A673 (cell line): ENCODE data around the gene LRTM2.

ENCODE experiments used
- EZH2 ChIP-seq: fragments of 200-600 bp; sonication (generic); IDR thresholded peaks from 2 replicates; pipeline ENCODE4 v1.6.1; 2017; ENCODE audit warnings: borderline replicate concordance, low read depth, mild to moderate bottlenecking, mixed read lengths, antibody characterized with exemption, low read length; ENCODE audit not compliant: poor library complexity, severe bottlenecking
- TF ChIP-seq, protein P1 (sequence below): fragments of 300-800, 200-600 bp; sonication (generic); conservative IDR thresholded peaks from 2 replicates; pipeline ENCODE4 v1.5.1; 2017; ENCODE audit warnings: low read depth, mild to moderate bottlenecking, antibody characterized with exemption, low read length, moderate library complexity, mixed read lengths

DNA sequence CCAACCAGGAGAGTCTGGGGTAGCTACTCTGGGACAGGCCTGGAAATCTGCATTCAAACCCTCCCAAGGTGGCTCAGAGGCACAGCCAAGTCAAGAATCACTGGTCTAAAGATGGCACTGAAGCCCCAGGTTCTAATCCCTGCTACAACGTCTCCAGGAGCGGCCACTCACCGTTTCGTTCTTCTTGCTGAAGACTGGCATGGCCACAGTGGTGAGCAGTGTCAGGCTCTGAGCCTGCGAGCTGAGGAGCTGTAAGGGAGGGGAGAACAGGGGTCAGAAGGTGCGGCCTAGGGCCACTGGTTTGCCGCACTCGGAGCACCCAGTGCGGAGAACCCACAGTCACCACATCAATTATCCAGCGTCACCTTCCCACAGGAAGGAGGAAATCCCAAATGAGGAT, 59.3 kb downstream of the LRTM2 start:
- TF ChIP-seq, protein P1, sequence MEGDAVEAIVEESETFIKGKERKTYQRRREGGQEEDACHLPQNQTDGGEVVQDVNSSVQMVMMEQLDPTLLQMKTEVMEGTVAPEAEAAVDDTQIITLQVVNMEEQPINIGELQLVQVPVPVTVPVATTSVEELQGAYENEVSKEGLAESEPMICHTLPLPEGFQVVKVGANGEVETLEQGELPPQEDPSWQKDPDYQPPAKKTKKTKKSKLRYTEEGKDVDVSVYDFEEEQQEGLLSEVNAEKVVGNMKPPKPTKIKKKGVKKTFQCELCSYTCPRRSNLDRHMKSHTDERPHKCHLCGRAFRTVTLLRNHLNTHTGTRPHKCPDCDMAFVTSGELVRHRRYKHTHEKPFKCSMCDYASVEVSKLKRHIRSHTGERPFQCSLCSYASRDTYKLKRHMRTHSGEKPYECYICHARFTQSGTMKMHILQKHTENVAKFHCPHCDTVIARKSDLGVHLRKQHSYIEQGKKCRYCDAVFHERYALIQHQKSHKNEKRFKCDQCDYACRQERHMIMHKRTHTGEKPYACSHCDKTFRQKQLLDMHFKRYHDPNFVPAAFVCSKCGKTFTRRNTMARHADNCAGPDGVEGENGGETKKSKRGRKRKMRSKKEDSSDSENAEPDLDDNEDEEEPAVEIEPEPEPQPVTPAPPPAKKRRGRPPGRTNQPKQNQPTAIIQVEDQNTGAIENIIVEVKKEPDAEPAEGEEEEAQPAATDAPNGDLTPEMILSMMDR: no peak
- TF ChIP-seq EZH2: no peak
